IMR-90 (cell line): ENCODE results near the gene OPRL1. TPM values are rescaled to one million over a fixed set of nuclear protein-coding genes. Genes with fewer than 3 reads are reported as not detected.

Experiments used
- ATAC-seq: fragments of 200-7000 bp; cut with Tn5 transposase; 2 replicates; pipeline ENCODE4 v1.9.1; 2020; ENCODE audit warnings: low read depth, mild to moderate bottlenecking, moderate library complexity
- BruUV-seq: library from RNA; stranded (reverse); fragments of 400-500 nt; replicated peaks from 2 replicates; lab custom pipeline; 2021; lab: Mats Ljungman, UMichigan
- CTCF ChIA-PET: fragments of 300-600 bp; formaldehyde crosslinking; extraction: SDS; loops from one replicate; lab custom pipeline; 2021; ENCODE audit warnings: antibody characterized with exemption; lab: Yijun Ruan, JAX
- POLR2A ChIA-PET: fragments of 300-600 bp; sonication (Branson Sonifier 250); formaldehyde crosslinking; loops from one replicate; lab custom pipeline; 2022; ENCODE audit warnings: antibody characterized with exemption; ENCODE audit not compliant: unreplicated experiment; lab: Charles Lee
- DNase-seq: peaks from one replicate; pipeline ENCODE4 v3.0.0; 2013
- H2AFZ ChIP-seq: replicated peaks from 2 replicates; pipeline ENCODE3; 2013; ENCODE audit warnings: low read length, mild to moderate bottlenecking; ENCODE audit not compliant: poor library complexity
- H2AK5ac ChIP-seq: 2 replicates; pipeline ENCODE4 v1.6.1; 2013; ENCODE audit warnings: low read depth, low read length, inconsistent platforms
- H2AK9ac ChIP-seq: replicated peaks from 2 replicates; pipeline ENCODE3; 2013; ENCODE audit warnings: mild to moderate bottlenecking, low read depth, low read length, moderate library complexity; ENCODE audit not compliant: poor library complexity
- H2BK120ac ChIP-seq: 2 replicates; pipeline ENCODE4 v1.6.1; 2013; ENCODE audit warnings: low read depth, low read length, inconsistent platforms
- H2BK15ac ChIP-seq: 3 replicates; pipeline ENCODE4 v1.6.1; 2013; ENCODE audit warnings: low read depth, low read length, inconsistent platforms
- H2BK20ac ChIP-seq: 2 replicates; pipeline ENCODE4 v1.6.1; 2013; ENCODE audit warnings: low read depth, mild to moderate bottlenecking, inconsistent platforms, low read length, moderate library complexity
- H2BK5ac ChIP-seq: 2 replicates; pipeline ENCODE4 v1.6.1; 2013; ENCODE audit warnings: mild to moderate bottlenecking, low read depth, low read length, inconsistent platforms; ENCODE audit not compliant: poor library complexity, severe bottlenecking
- H3K14ac ChIP-seq: replicated peaks from 2 replicates; pipeline ENCODE4 v1.6.1; 2013; ENCODE audit warnings: low read depth, low read length, inconsistent platforms
- H3K18ac ChIP-seq: 2 replicates; pipeline ENCODE4 v1.6.1; 2013; ENCODE audit warnings: low read depth, low read length, control low read depth
- H3K23ac ChIP-seq: 2 replicates; pipeline ENCODE4 v1.6.1; 2013; ENCODE audit warnings: low read depth, low read length, inconsistent platforms
- H3K27ac ChIP-seq: 2 replicates; pipeline ENCODE4 v1.5.1; 2013; ENCODE audit warnings: mild to moderate bottlenecking, control low read depth, low read length; ENCODE audit not compliant: insufficient read depth
- H3K27me3 ChIP-seq: 2 replicates; pipeline ENCODE4 v1.6.1; 2013; ENCODE audit warnings: low read length; ENCODE audit not compliant: control insufficient read depth, insufficient read depth
- H3K36me3 ChIP-seq: 2 replicates; pipeline ENCODE4 v1.6.1; 2013; ENCODE audit warnings: low read length, mixed read lengths; ENCODE audit not compliant: control insufficient read depth, insufficient read depth
- H3K4ac ChIP-seq: 2 replicates; pipeline ENCODE4 v1.6.1; 2013; ENCODE audit warnings: low read depth, low read length, inconsistent platforms
- H3K4me1 ChIP-seq: 2 replicates; pipeline ENCODE4 v1.6.1; 2013; ENCODE audit warnings: low read length, mixed read lengths; ENCODE audit not compliant: control insufficient read depth, insufficient read depth
- H3K4me2 ChIP-seq: 2 replicates; pipeline ENCODE4 v1.6.1; 2013; ENCODE audit warnings: low read depth, mild to moderate bottlenecking, control low read depth, low read length, moderate library complexity
- H3K4me3 ChIP-seq: 2 replicates; pipeline ENCODE4 v1.5.1; 2013; ENCODE audit warnings: low read depth, mild to moderate bottlenecking, control low read depth, low read length, moderate library complexity; ENCODE audit not compliant: insufficient read depth
- H3K56ac ChIP-seq: 2 replicates; pipeline ENCODE4 v1.6.1; 2013; ENCODE audit warnings: low read length, inconsistent platforms; ENCODE audit not compliant: insufficient read depth; ENCODE audit errors: extremely low read depth
- H3K79me1 ChIP-seq, 2 experiments: 2 replicates each; pipeline ENCODE4 v1.6.1; 2013; ENCODE audit warnings: low read length in 2 of 2, inconsistent platforms in 1 of 2, low read depth in 1 of 2
- H3K9ac ChIP-seq: 2 replicates; pipeline ENCODE4 v1.6.1; 2013; ENCODE audit warnings: low read depth, low read length, control low read depth
- H3K9me1 ChIP-seq: 2 replicates; pipeline ENCODE4 v1.6.1; 2013; ENCODE audit warnings: low read length, inconsistent platforms; ENCODE audit not compliant: insufficient read depth
- H3K9me3 ChIP-seq: 2 replicates; pipeline ENCODE4 v1.6.1; 2013; ENCODE audit warnings: low read length; ENCODE audit not compliant: control insufficient read depth, insufficient read depth
- H4K20me1 ChIP-seq: 2 replicates; pipeline ENCODE4 v1.6.1; 2013; ENCODE audit warnings: low read length, inconsistent platforms; ENCODE audit not compliant: insufficient read depth
- H4K5ac ChIP-seq: 2 replicates; pipeline ENCODE4 v1.6.1; 2013; ENCODE audit warnings: mild to moderate bottlenecking, low read depth, low read length, control low read depth
- H4K8ac ChIP-seq, 2 experiments: 2 replicates each; pipeline ENCODE4 v1.6.1; 2013; ENCODE audit warnings: low read depth in 2 of 2, low read length in 2 of 2, control low read depth in 1 of 2, inconsistent platforms in 1 of 2
- H4K91ac ChIP-seq: 2 replicates; pipeline ENCODE4 v1.6.1; 2013; ENCODE audit warnings: low read depth, low read length, inconsistent platforms; ENCODE audit not compliant: insufficient read depth
- BHLHE40 ChIP-seq: fragments of 150-350 bp; IDR thresholded peaks from 2 replicates; pipeline ENCODE4 v1.6.1; 2016; ENCODE audit warnings: mild to moderate bottlenecking, low read depth, low read length
- CEBPB ChIP-seq: IDR thresholded peaks from 2 replicates; pipeline ENCODE4 v1.6.1; 2012; ENCODE audit warnings: low read depth, low read length, improper control_type of control experiment
- WGBS, 2 experiments: methylation state at CpG; one replicate each; pipeline versions ENCODE4 v1.1.5 to v1.1.7; 2013; ENCODE audit warnings: missing lambda C conversion rate in 2 of 2; ENCODE audit not compliant: insufficient read length in 1 of 2; ENCODE audit errors: extremely low coverage in 2 of 2; 5-methylcytosine and 5-hydroxymethylcytosine counted together
- dilution Hi-C: fragments of 300-500 bp; cut with HindIII; formaldehyde crosslinking; loops from one replicate; pipeline ENCODE4 v1.14.3; 2018; ENCODE audit warnings: low sequenced_read_pairs; ENCODE audit not compliant: unreplicated experiment
- in situ Hi-C: fragments of 300-500 bp; cut with MboI; formaldehyde crosslinking; loops from 3 replicates; pipeline ENCODE4 v1.14.3; 2019; ENCODE audit warnings: low sequenced_read_pairs, inconsistent platforms, mixed read lengths
- intact Hi-C: fragments of 100-400 bp; cut with micrococcal nuclease; formaldehyde crosslinking; loops from 2 replicates; pipeline ENCODE4 v1.10.0; 2022
- polyA plus RNA-seq, 3 experiments: library from polyadenylated mRNA; depleted of rRNA; stranded (reverse); fragments of >200 nt; gene quantifications; 2 replicates each; pipeline ENCODE4 v1.2.3, GENCODE V29; 2012; ENCODE audit warnings: low replicate concordance in 1 of 3
- total RNA-seq: library from RNA; depleted of rRNA; stranded (reverse); fragments of >200 nt; gene quantifications from 2 replicates; pipeline ENCODE4 v1.2.3, GENCODE V29; 2012
- TF ChIP-seq, protein P1 (sequence below): conservative IDR thresholded peaks from 2 replicates; pipeline ENCODE4 v1.5.1; 2012; ENCODE audit warnings: mild to moderate bottlenecking, low read depth, low read length, improper control_type of control experiment

OPRL1 gene
- total and polyA plus RNA-seq, 2 of the 4 experiments (the other 2 are of a cell fraction): 0.36 to 1.2 TPM

DNA sequence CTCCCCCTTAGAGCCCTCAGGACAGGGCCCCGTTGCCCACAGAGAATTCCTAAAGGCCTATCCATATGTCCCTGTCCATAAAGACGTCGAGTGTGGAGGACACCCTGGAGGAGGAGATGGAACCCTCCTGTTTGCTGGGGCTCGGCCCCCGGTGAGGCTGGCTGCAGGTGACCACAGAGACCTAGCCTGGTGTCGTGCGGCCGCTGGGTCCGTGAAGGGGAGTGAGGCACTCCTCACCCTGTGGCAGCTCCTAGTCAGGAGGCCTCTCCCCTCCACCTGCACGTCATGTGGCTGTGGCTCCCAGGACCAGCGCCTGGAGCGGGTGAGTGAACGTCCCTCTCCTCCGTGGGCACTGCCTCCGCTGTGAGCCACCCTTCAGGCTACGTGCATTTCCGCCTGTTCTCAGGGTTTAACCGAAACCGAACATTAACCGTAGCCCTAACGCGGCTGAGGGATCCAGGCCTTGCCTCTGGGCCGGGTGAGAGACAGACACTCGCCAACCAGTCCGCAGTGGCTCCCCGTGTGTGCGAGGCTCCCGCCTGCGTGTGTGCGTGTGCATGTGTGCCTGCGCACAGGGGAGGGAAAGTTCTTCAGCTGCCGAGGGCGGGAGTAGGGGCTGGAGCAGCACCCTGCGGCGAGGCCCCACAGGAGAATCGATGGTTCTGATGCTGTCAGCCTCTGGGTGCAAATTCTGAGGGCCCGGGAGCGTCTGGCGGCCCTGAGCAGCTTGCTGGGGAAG, 22.8 kb upstream of the OPRL1 start:
- ChIA-PET POLR2A (no interaction called here), CTCF (interaction anchor here (1.8 kb wide), 1 partner anchor 12 kb away, joined by 6 read pairs; no protein-coding TSS in a partner anchor)
- dilution Hi-C loops (no loop called here), intact Hi-C loops (loop anchor here (2.0 to 5.0 kb wide), 4 partner anchors 18 to 520 kb away; partner anchors contain the start of genes PRPF6 and PTK6), in situ Hi-C loops (no loop called here)
- peaks cover 2% of the 10 kb centered on the region for H3K9me1 ChIP-seq
- H3K27ac ChIP-seq: no peak overlapping the region
- DNase-seq (no peak), ATAC-seq (no peak)
- TF ChIP-seq CEBPB: no peak
- TF ChIP-seq BHLHE40: no peak
- TF ChIP-seq, protein P1, sequence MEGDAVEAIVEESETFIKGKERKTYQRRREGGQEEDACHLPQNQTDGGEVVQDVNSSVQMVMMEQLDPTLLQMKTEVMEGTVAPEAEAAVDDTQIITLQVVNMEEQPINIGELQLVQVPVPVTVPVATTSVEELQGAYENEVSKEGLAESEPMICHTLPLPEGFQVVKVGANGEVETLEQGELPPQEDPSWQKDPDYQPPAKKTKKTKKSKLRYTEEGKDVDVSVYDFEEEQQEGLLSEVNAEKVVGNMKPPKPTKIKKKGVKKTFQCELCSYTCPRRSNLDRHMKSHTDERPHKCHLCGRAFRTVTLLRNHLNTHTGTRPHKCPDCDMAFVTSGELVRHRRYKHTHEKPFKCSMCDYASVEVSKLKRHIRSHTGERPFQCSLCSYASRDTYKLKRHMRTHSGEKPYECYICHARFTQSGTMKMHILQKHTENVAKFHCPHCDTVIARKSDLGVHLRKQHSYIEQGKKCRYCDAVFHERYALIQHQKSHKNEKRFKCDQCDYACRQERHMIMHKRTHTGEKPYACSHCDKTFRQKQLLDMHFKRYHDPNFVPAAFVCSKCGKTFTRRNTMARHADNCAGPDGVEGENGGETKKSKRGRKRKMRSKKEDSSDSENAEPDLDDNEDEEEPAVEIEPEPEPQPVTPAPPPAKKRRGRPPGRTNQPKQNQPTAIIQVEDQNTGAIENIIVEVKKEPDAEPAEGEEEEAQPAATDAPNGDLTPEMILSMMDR: no peak
- no peaks in the 10 kb centered on the region for H3K9me3 ChIP-seq
- H2BK15ac ChIP-seq: no peak overlapping the region
- no peak overlapping the region for H3K56ac ChIP-seq
- H3K27me3 ChIP-seq: peaks cover 7% of the 10 kb centered on the region; the same call in 1 of the 2 replicates
- no peak overlapping the region for H2AK5ac ChIP-seq
- peaks cover under 1 to 2% of the 10 kb centered on the region in 2 experiments; a peak in 3 of 4 replicates for H3K79me1 ChIP-seq
- peak overlapping the region; percentile 64 for H2AFZ ChIP-seq
- H4K91ac ChIP-seq: no peak overlapping the region
- H2BK120ac ChIP-seq: no peak overlapping the region
- no peak overlapping the region for H3K14ac ChIP-seq
- peaks cover 6% of the 10 kb centered on the region for H3K4me1 ChIP-seq
- no TSS peak for BruUV-seq
- H3K23ac ChIP-seq: no peak overlapping the region
- H4K8ac ChIP-seq: no peak overlapping the region
- no peak overlapping the region for H3K4me3 ChIP-seq
- H3K4me2 ChIP-seq: no peak overlapping the region
- no peaks in the 10 kb centered on the region for H3K36me3 ChIP-seq
- H2AK9ac ChIP-seq: peak overlapping the region; percentile 56
- H3K4ac ChIP-seq: no peak overlapping the region
- no peak overlapping the region for H4K5ac ChIP-seq
- 78% methylated on average over 36 of the region's 39 CpGs; no CpG with 5 or more reads in 1 of the 2 experiments for WGBS, 2 experiments
- H3K9ac ChIP-seq: no peak overlapping the region
- no peak overlapping the region for H2BK20ac ChIP-seq
- no peak overlapping the region for H3K18ac ChIP-seq
- H2BK5ac ChIP-seq: no peak overlapping the region
- no peaks in the 10 kb centered on the region for H4K20me1 ChIP-seq
